SHP77 (cell line): ENCODE data around the gene AVPR1A.

ENCODE experiments used
- DNase-seq, 2 experiments: peaks; one replicate each; lab custom pipeline; 2025; lab: John Stamatoyannopoulos, UW

AVPR1A gene

GRCh38 chr12:63093711-63094110 is 57.3 kb downstream of the AVPR1A start:
- DNase-seq: no peak

GRCh38 chr12:63093084-63093483 is 57.9 kb downstream of the AVPR1A start:
- DNase-seq: no peak
